ENCODE measurements around the gene SHROOM1.

DNA sequence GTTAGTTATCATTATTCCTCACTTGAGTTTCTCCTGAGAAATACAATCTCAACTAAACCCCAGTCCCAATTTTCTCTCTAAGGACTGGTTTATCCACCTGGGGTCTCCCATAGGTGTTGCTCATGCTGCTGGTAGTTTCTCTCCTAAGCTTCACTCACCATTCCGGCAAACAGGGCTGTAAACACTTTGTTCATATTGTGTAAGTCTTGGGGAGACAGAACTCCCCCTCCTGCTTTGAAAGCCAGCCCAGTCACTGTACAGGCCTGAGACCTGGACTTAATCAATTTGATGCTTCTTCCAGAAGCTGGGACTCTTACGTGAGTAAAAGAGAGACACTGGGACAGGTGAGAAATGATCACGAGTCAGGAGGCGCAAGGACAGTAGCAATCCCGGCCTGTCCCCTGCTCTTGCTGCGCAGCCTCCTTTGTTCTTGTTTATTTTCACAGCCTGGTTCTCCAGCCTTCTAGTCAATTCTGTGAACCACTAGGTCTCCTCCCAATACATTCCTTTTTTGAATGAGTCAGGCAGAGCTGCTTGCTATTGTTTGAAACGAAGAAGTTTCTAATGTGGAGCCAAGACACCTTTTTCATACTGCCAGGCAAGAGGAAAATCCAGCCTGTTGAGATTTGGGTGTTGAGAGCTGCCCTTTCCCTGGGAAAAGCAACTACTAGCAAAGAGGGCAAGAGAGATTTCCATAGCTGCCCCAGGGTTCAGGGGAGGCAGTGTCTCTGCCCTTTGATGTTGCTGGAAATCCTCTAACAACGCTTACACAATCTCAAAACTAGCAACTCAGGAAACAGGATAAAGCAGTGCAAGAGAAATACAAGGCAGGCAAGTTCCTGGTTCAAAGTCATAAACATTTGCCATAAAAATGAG is 9.2 kb upstream of the SHROOM1 start:
- no peak for TF ChIP-seq POLR2A (IDR thresholded peaks at IDR 0.05; ENCODE audit: extremely low read depth, insufficient read length)
- TF ChIP-seq CTCF (IDR thresholded peaks at IDR 0.05; ENCODE audit: low read depth, low read length), result no peak
- TF ChIP-seq, protein P1, sequence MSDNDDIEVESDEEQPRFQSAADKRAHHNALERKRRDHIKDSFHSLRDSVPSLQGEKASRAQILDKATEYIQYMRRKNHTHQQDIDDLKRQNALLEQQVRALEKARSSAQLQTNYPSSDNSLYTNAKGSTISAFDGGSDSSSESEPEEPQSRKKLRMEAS (IDR thresholded peaks at IDR 0.05; ENCODE audit: low read depth, low read length), result no peak
